IPS-NIHi7 (cell line): ENCODE measurements around the gene CKB.

Source experiments
- DNase-seq: peaks from one replicate; pipeline ENCODE4 v3.0.0; 2012; ENCODE audit warnings: mixed read lengths; ENCODE audit errors: extremely low spot score

The CKB gene

GRCh38 chr14:103522649-103523574 lies at the start of gene CKB:
TSS of gene CKB (minus strand) at chr14:103522830. CDS start at chr14:103522493, 337 bp downstream.
- DNase-seq, result peak; percentile 89

GRCh38 chr14:103569408-103569807 lies 46.8 kb upstream of the CKB start:
- no peak for DNase-seq

GRCh38 chr14:103568952-103569351 lies 46.3 kb upstream of the CKB start:
- DNase-seq, result no peak

GRCh38 chr14:103563844-103564505 lies 41.3 kb upstream of the CKB start:
- no peak for DNase-seq

- no peak for DNase-seq
Measured at GRCh38 chr14:103563226-103563620, 40.6 kb upstream of the CKB start.

- DNase-seq, result peak; percentile 95
Measured at GRCh38 chr14:103562429-103563225, 40.0 kb upstream of the CKB start, which contains the start of the genes BAG5 and COA8. TSS of gene BAG5 (minus strand) at chr14:103562657. CDS start at chr14:103561164, 1,493 bp downstream. TSS of gene COA8 (plus strand) at chr14:103562960. CDS start at chr14:103563002, 42 bp downstream.

- DNase-seq, result no peak
Measured at GRCh38 chr14:103562179-103562428, 39.5 kb upstream of the CKB start.

GRCh38 chr14:103561381-103562178 lies 39.0 kb upstream of the CKB start:
- DNase-seq, result no peak

GRCh38 chr14:103560691-103561090 lies 38.1 kb upstream of the CKB start:
- no peak for DNase-seq

- DNase-seq, result no peak
Measured at GRCh38 chr14:103559766-103560165, 37.1 kb upstream of the CKB start.

GRCh38 chr14:103558071-103558882 lies 35.6 kb upstream of the CKB start:
- no peak for DNase-seq

- DNase-seq, result no peak
Measured at GRCh38 chr14:103556946-103557758, 34.5 kb upstream of the CKB start.

GRCh38 chr14:103555559-103556337 lies 33.1 kb upstream of the CKB start:
- no peak for DNase-seq

- DNase-seq, result no peak
Measured at GRCh38 chr14:103552846-103553210, 30.2 kb upstream of the CKB start.

- DNase-seq, result no peak
Measured at GRCh38 chr14:103552011-103552845, 29.6 kb upstream of the CKB start.

- DNase-seq, result no peak
Measured at GRCh38 chr14:103551338-103551762, 28.7 kb upstream of the CKB start.

- DNase-seq, result no peak
Measured at GRCh38 chr14:103550451-103551337, 28.1 kb upstream of the CKB start.
